ENCODE measurements around the gene MSLN.

GRCh38 chr16:803754-804080 lies 43.2 kb downstream of the MSLN start:
- TF ChIP-seq POLR2A (IDR thresholded peaks at IDR 0.05) (no peak), CTCF (IDR thresholded peaks at IDR 0.05) (no peak), EP300 (IDR thresholded peaks at IDR 0.05) (no peak)
